ENCODE results near the gene MXD3.
"Not testable (repeated sequence)": the region's sequence is repeated elsewhere in the genome, so short reads cannot be mapped to it uniquely, and the experiment has no call there.

Gene MXD3

DNA sequence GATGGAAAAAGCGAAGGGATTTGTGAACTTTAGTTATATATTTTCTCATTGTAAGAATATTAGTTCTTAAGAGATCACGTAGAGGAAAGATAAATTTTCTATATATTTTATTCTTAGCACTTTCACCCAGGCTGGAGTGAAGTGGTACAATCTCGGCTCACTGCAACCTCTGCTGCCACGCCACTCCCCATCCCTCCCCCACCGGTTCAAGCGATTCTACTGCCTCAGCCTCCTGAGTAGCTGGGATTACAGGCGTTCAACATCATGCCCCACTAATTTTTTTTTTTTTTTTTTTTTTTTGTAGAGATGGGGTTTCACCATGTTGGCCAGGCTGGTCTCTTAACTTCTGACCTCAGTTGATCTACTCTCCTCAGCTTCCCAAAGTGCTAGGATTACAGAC lies 50.7 kb downstream of the MXD3 start:
- no peak for DNase-seq

DNA sequence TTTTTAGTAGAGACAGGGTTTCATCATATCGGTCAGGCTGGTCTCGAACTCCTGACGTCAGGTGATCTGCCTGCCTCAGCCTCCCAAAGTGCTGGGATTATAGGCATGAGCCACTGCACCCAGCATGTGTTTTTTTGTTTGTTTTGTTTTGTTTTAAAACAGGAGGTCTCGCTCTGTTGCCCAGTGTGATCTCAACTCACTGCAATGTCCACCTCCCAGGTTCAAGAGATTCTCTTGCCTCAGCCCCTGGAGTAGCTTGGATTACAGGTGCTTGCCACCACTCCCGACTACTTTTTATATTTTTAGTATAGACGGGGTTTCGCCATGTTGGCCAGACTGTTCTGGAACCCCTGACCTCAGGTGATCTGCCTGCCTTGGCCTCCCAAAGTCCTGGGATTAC lies 53.0 kb downstream of the MXD3 start:
- not testable (repeated sequence) for DNase-seq
